ENCODE measurements around the gene OR5AU1. TPM values are rescaled to one million over a fixed set of nuclear protein-coding genes. Genes with fewer than 3 reads are reported as not detected.
"Not testable (repeated sequence)": the region's sequence is repeated elsewhere in the genome, so short reads cannot be mapped to it uniquely, and the experiment has no call there.

The OR5AU1 gene
- total RNA-seq, 1 experiment from 2014 or later, result not detected

DNA sequence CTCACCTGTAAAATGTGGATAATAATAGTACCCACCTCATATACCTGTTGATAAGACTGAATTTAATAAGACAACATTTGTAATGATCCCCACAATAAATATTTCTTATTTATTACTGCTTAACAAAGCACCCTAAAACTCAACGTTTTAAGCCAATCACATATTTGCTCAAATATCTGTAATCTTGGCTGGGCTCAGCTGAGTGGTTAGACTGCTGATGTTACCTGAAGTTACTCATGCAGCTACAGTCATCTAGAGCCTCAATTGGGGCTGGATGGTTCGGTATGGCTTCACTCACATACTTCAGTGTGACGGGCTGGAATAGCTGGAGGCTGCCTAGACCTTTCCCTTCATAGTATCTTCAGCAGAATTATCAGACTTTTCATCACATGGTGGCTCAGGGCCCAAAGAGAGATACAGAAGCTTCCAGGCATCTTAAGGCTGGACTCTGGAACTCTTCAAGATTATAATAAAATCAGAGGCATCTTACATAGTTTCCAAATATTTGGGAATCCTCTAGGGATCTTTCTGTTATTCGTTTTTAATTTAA is 4.3 kb upstream of the OR5AU1 start:
- H2AFZ ChIP-seq (ENCODE audit: low read length), result no peak overlapping the region
- H3K23me2 ChIP-seq (ENCODE audit: insufficient read length, low read depth, low read length, poor library complexity, severe bottlenecking), result no peaks in the 10 kb centered on the region
- H2BK120ac ChIP-seq (ENCODE audit: low read depth, low read length, poor library complexity, severe bottlenecking), result no peak overlapping the region
- no peak overlapping the region for H3K9ac ChIP-seq (ENCODE audit: extremely low read depth, insufficient read length, low read length)
- H3K27me3 ChIP-seq (ENCODE audit: insufficient read depth, low read length), result no peaks in the 10 kb centered on the region
- H3K56ac ChIP-seq (ENCODE audit: insufficient read length, low read depth, low read length), result no peak overlapping the region
- H3K4ac ChIP-seq (ENCODE audit: low read depth, low read length), result no peak overlapping the region
- Mint-ChIP-seq H3K36me3 (ENCODE audit: insufficient read depth in 1 of 3, low read depth in 3 of 3) (no peaks in the 10 kb centered on the region), H3K4me3 (no peak overlapping the region), H3K4me1 (no peaks in the 10 kb centered on the region), H3K27ac (no peak overlapping the region), H3K9me3 (no peaks in the 10 kb centered on the region), H3K27me3 (ENCODE audit: low read depth) (peaks cover 47% of the 10 kb centered on the region)
- H3K4me2 ChIP-seq (ENCODE audit: insufficient read depth, insufficient read length, low read length), result no peak overlapping the region
- no peak overlapping the region for H2BK12ac ChIP-seq (ENCODE audit: insufficient read length, low read depth, low read length)
- H2BK20ac ChIP-seq (ENCODE audit: low read depth, low read length, poor library complexity, severe bottlenecking), result no peak overlapping the region
- H2BK5ac ChIP-seq (ENCODE audit: insufficient read length, low read length), result no peak overlapping the region
- no peaks in the 10 kb centered on the region for H4K20me1 ChIP-seq (ENCODE audit: control insufficient read depth, insufficient read depth, insufficient read length)
- TF ChIP-seq CTCF (conservative IDR thresholded peaks at IDR 0.05), result no peak
- H3K14ac ChIP-seq (ENCODE audit: insufficient read depth, low read length), result no peak overlapping the region
- H3K9me3 ChIP-seq (ENCODE audit: control insufficient read depth, low read depth, low read length), result no peaks in the 10 kb centered on the region
- no peak overlapping the region for H2AK5ac ChIP-seq (ENCODE audit: insufficient read length, low read length)
- no peak overlapping the region for H3T11ph ChIP-seq (ENCODE audit: low read length)
- H3K27ac ChIP-seq (ENCODE audit: insufficient read length, low read depth, low read length), result no peak overlapping the region
- no peak overlapping the region for H4K8ac ChIP-seq (replicated peaks; ENCODE audit: insufficient read length, low read depth, low read length)
- no peak overlapping the region for H2BK15ac ChIP-seq (ENCODE audit: low read depth, low read length)
- no CpG with 5 or more reads among the region's 4 CpGs for WGBS (ENCODE audit: extremely low coverage, insufficient read length, low lambda C conversion rate)
- no peak overlapping the region for H3K18ac ChIP-seq (ENCODE audit: insufficient read length, low read depth, low read length)
- no peak overlapping the region for H4K5ac ChIP-seq (ENCODE audit: insufficient read length, low read depth, low read length)
- H3K23ac ChIP-seq (ENCODE audit: insufficient read length, low read depth, low read length), result no peak overlapping the region
- H3K4me1 ChIP-seq (ENCODE audit: insufficient read depth, low read length), result no peaks in the 10 kb centered on the region
- no peak for DNase-seq
- H3K79me2 ChIP-seq (ENCODE audit: insufficient read depth, low read length), result no peaks in the 10 kb centered on the region
- H3K79me1 ChIP-seq (ENCODE audit: insufficient read depth, low read depth, low read length, poor library complexity, severe bottlenecking), result no peaks in the 10 kb centered on the region
- no peak overlapping the region for H4K91ac ChIP-seq (ENCODE audit: insufficient read length, low read depth, low read length)

DNA sequence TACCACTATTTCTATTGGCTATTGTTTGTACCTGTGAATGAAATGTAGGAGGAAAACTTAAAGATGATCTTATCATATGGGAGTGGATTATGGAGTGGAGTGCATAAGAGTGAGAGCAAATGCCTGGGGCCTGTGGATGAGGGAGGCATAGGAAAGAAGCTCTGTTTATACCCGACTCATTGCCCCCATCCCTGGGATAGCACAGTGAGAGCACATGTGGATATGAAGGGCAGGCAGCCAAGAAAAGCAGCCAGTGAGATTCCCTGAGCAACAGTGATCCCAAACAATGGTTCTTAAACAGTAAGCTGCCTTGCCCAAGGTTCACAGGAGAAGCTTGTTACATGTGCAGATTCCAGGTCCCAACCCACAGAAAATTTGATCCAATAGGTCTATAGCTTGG is 2.3 kb upstream of the OR5AU1 start:
- not testable (repeated sequence) for H3K23me2 ChIP-seq (ENCODE audit: insufficient read length, low read depth, low read length, poor library complexity, severe bottlenecking); H3K23ac ChIP-seq (ENCODE audit: insufficient read length, low read depth, low read length); H4K5ac ChIP-seq (ENCODE audit: insufficient read length, low read depth, low read length); H2BK12ac ChIP-seq (ENCODE audit: insufficient read length, low read depth, low read length); H4K8ac ChIP-seq (replicated peaks; ENCODE audit: insufficient read length, low read depth, low read length); H2AK5ac ChIP-seq (ENCODE audit: insufficient read length, low read length); H2BK15ac ChIP-seq (ENCODE audit: low read depth, low read length); H3K79me1 ChIP-seq (ENCODE audit: insufficient read depth, low read depth, low read length, poor library complexity, severe bottlenecking); H2AFZ ChIP-seq (ENCODE audit: low read length); H4K91ac ChIP-seq (ENCODE audit: insufficient read length, low read depth, low read length); H3K27ac Mint-ChIP-seq; H3K4ac ChIP-seq (ENCODE audit: low read depth, low read length); H2BK5ac ChIP-seq (ENCODE audit: insufficient read length, low read length); H3K9ac ChIP-seq (ENCODE audit: extremely low read depth, insufficient read length, low read length); H3K36me3 Mint-ChIP-seq (ENCODE audit: insufficient read depth in 1 of 3, low read depth in 3 of 3); H3K14ac ChIP-seq (ENCODE audit: insufficient read depth, low read length); H3K27me3 ChIP-seq (ENCODE audit: insufficient read depth, low read length); H3K79me2 ChIP-seq (ENCODE audit: insufficient read depth, low read length); H3K4me1 Mint-ChIP-seq; H2BK120ac ChIP-seq (ENCODE audit: low read depth, low read length, poor library complexity, severe bottlenecking); H3K9me3 ChIP-seq (ENCODE audit: control insufficient read depth, low read depth, low read length); H3K4me2 ChIP-seq (ENCODE audit: insufficient read depth, insufficient read length, low read length); DNase-seq; H4K20me1 ChIP-seq (ENCODE audit: control insufficient read depth, insufficient read depth, insufficient read length); H3T11ph ChIP-seq (ENCODE audit: low read length); H3K4me1 ChIP-seq (ENCODE audit: insufficient read depth, low read length); H3K9me3 Mint-ChIP-seq; H3K56ac ChIP-seq (ENCODE audit: insufficient read length, low read depth, low read length); H3K18ac ChIP-seq (ENCODE audit: insufficient read length, low read depth, low read length); H2BK20ac ChIP-seq (ENCODE audit: low read depth, low read length, poor library complexity, severe bottlenecking); H3K4me3 Mint-ChIP-seq; H3K27ac ChIP-seq (ENCODE audit: insufficient read length, low read depth, low read length)
- WGBS (ENCODE audit: extremely low coverage, insufficient read length, low lambda C conversion rate), result no CpG with 5 or more reads among the region's 1 CpG
- peaks cover 52% of the 10 kb centered on the region for H3K27me3 Mint-ChIP-seq (ENCODE audit: low read depth)

Measured in H9 (cell line).